ENCODE measurements around the gene MTX3.

MTX3 gene

DNA sequence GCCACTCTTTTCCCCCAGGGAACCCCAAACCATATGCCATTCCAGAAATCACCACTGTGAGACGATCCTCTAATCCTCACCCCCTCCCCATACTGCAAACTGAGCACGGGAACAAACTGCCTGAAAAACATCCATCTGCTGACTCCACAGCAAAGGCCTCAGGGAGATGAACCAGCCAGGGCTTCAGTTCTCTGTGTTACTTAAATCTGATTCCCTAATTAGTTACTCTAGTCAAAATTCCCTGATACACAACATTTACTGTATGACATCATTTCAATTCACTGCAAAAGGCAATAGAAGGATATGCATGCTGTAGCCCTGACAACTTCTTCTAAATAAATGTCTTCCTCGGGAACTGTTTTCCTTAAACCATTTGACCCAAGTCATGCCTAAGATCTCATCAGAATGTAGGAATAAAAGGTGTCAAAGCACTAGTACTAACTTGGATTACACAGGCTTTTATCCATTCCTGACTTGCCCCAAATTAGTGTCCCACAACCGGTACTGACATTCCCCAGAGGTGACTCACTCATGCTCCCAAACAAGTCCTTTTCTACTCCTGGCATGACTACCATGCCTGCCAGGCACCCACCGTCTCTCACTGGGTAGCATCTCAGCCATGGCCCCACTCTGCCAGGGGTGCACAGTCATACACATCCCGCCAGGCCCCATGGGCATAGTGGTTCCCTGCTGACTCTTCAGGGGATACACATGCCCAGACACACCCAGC is 35.0 kb downstream of the MTX3 start:
- Histone ChIP-seq H3K9me3 (ENCODE audit: control insufficient read depth, insufficient read depth, low read length) (no peaks in the 10 kb centered on the region), H3K4me3 (ENCODE audit: low read length) (no peak overlapping the region), H4K20me1 (ENCODE audit: control insufficient read depth, insufficient read depth, low read depth, low read length) (no peaks in the 10 kb centered on the region), H3K27ac (ENCODE audit: low read depth, low read length) (no peak overlapping the region), H3K4me2 (ENCODE audit: low read length) (no peak overlapping the region), H3K79me2 (ENCODE audit: control insufficient read depth, low read length) (no peaks in the 10 kb centered on the region), H3K27me3 (ENCODE audit: control insufficient read depth, low read length) (no peaks in the 10 kb centered on the region), H3K9me2 (replicated peaks; ENCODE audit: control insufficient read depth, low read length) (no peaks in the 10 kb centered on the region), H3F3A (ENCODE audit: control insufficient read depth, insufficient read depth) (no peaks in the 10 kb centered on the region), H3K36me3 (ENCODE audit: control insufficient read depth, low read length) (no peaks in the 10 kb centered on the region), H3K4me1 (ENCODE audit: control insufficient read depth, low read length) (peaks cover 6% of the 10 kb centered on the region)
- TF ChIP-seq, protein P1, sequence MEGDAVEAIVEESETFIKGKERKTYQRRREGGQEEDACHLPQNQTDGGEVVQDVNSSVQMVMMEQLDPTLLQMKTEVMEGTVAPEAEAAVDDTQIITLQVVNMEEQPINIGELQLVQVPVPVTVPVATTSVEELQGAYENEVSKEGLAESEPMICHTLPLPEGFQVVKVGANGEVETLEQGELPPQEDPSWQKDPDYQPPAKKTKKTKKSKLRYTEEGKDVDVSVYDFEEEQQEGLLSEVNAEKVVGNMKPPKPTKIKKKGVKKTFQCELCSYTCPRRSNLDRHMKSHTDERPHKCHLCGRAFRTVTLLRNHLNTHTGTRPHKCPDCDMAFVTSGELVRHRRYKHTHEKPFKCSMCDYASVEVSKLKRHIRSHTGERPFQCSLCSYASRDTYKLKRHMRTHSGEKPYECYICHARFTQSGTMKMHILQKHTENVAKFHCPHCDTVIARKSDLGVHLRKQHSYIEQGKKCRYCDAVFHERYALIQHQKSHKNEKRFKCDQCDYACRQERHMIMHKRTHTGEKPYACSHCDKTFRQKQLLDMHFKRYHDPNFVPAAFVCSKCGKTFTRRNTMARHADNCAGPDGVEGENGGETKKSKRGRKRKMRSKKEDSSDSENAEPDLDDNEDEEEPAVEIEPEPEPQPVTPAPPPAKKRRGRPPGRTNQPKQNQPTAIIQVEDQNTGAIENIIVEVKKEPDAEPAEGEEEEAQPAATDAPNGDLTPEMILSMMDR (IDR thresholded peaks at IDR 0.05; ENCODE audit: low read depth, low read length, poor library complexity, severe bottlenecking): no peak

DNA sequence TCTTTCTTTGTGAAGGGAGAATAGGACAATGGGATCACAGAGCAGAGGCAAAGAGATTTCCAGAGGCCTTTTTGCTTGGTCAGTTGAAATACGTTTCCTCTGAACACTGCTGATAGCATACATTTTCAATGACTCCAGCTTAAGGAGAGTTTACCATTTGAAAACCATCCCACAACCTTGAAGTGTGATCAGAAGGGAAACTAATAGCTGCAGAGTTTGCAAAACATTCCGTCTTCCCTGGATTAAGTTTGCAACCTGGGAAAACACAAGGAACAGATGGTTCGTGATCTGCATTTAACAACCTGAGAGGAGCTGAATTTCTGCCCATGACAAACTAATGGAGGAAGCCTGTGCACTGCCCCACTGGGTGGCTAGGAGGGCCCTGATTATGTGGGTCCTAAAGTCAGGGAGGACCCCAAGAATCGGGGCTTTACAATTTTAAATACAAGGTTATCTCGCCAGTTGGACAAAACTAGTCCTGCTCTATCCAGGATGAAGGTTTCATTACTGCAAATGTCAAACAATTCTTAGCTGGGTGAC is 35.6 kb downstream of the MTX3 start:
- no peak for TF ChIP-seq EZH2phosphoT487 (IDR thresholded peaks at IDR 0.05; ENCODE audit: borderline replicate concordance, low read length)
- TF ChIP-seq, protein P1 (IDR thresholded peaks at IDR 0.05; ENCODE audit: low read depth, low read length, poor library complexity, severe bottlenecking): no peak
- no peaks in the 10 kb centered on the region for H3F3A ChIP-seq (ENCODE audit: control insufficient read depth, insufficient read depth)
- H3K9me2 ChIP-seq (replicated peaks; ENCODE audit: control insufficient read depth, low read length): no peaks in the 10 kb centered on the region
- no peak overlapping the region for H3K4me3 ChIP-seq (ENCODE audit: low read length)
- no peak overlapping the region for H3K4me2 ChIP-seq (ENCODE audit: low read length)
- no peaks in the 10 kb centered on the region for H3K79me2 ChIP-seq (ENCODE audit: control insufficient read depth, low read length)
- H3K4me1 ChIP-seq (ENCODE audit: control insufficient read depth, low read length): peaks cover 6% of the 10 kb centered on the region
- H3K27me3 ChIP-seq (ENCODE audit: control insufficient read depth, low read length): no peaks in the 10 kb centered on the region
- H3K9me3 ChIP-seq (ENCODE audit: control insufficient read depth, insufficient read depth, low read length): no peaks in the 10 kb centered on the region
- no peak overlapping the region for H3K27ac ChIP-seq (ENCODE audit: low read depth, low read length)
- no peaks in the 10 kb centered on the region for H3K36me3 ChIP-seq (ENCODE audit: control insufficient read depth, low read length)
- H4K20me1 ChIP-seq (ENCODE audit: control insufficient read depth, insufficient read depth, low read depth, low read length): no peaks in the 10 kb centered on the region

GRCh38 chr5:79954620-79955019 is 36.4 kb downstream of the MTX3 start:
- TF ChIP-seq, protein P1 (IDR thresholded peaks at IDR 0.05; ENCODE audit: low read depth, low read length, poor library complexity, severe bottlenecking): no peak
- no peak for TF ChIP-seq EZH2phosphoT487 (IDR thresholded peaks at IDR 0.05; ENCODE audit: borderline replicate concordance, low read length)
- H3K9me3 ChIP-seq (ENCODE audit: control insufficient read depth, insufficient read depth, low read length): no peaks in the 10 kb centered on the region
- H3K27ac ChIP-seq (ENCODE audit: low read depth, low read length): no peak overlapping the region
- H3K79me2 ChIP-seq (ENCODE audit: control insufficient read depth, low read length): no peaks in the 10 kb centered on the region
- no peak overlapping the region for H3K4me3 ChIP-seq (ENCODE audit: low read length)
- no peak overlapping the region for H3K4me2 ChIP-seq (ENCODE audit: low read length)
- no peaks in the 10 kb centered on the region for H3K36me3 ChIP-seq (ENCODE audit: control insufficient read depth, low read length)
- H3K9me2 ChIP-seq (replicated peaks; ENCODE audit: control insufficient read depth, low read length): no peaks in the 10 kb centered on the region
- no peaks in the 10 kb centered on the region for H4K20me1 ChIP-seq (ENCODE audit: control insufficient read depth, insufficient read depth, low read depth, low read length)
- no peaks in the 10 kb centered on the region for H3F3A ChIP-seq (ENCODE audit: control insufficient read depth, insufficient read depth)
- H3K4me1 ChIP-seq (ENCODE audit: control insufficient read depth, low read length): peaks cover 6% of the 10 kb centered on the region
- no peaks in the 10 kb centered on the region for H3K27me3 ChIP-seq (ENCODE audit: control insufficient read depth, low read length)

Data from DOHH2 (cell line).